Endodermal cell (in vitro differentiated cells): ENCODE data around the gene ID2. TPM values are rescaled to one million over a fixed set of nuclear protein-coding genes. Genes with fewer than 3 reads are reported as not detected.

ENCODE experiments used
- DNase-seq: peaks from one replicate; pipeline ENCODE4 v3.0.0-alpha.2; 2017
- H3K27ac ChIP-seq: 2 replicates; pipeline ENCODE4 v1.5.1; 2013; ENCODE audit warnings: mild to moderate bottlenecking, low read depth, low read length, moderate library complexity
- H3K27me3 ChIP-seq: 2 replicates; pipeline ENCODE4 v1.6.1; 2013; ENCODE audit warnings: mild to moderate bottlenecking, low read length, moderate library complexity; ENCODE audit not compliant: insufficient read depth, control insufficient read depth, poor library complexity, severe bottlenecking
- H3K36me3 ChIP-seq: 2 replicates; pipeline ENCODE4 v1.7.0; 2013; ENCODE audit warnings: mild to moderate bottlenecking, low read length, moderate library complexity; ENCODE audit not compliant: control insufficient read depth, insufficient read depth
- H3K4me1 ChIP-seq: one replicate; pipeline ENCODE4 v1.7.0; 2013; ENCODE audit warnings: low read length; ENCODE audit not compliant: control insufficient read depth, insufficient read depth
- H3K4me3 ChIP-seq: 2 replicates; pipeline ENCODE4 v1.5.1; 2013; ENCODE audit warnings: mild to moderate bottlenecking, low read length, moderate library complexity
- H3K9ac ChIP-seq: 2 replicates; pipeline ENCODE4 v1.6.1; 2013; ENCODE audit warnings: mild to moderate bottlenecking, low read length, moderate library complexity; ENCODE audit not compliant: poor library complexity, severe bottlenecking; ENCODE audit errors: extremely low read depth
- H3K9me3 ChIP-seq: 2 replicates; pipeline ENCODE4 v1.6.1; 2013; ENCODE audit warnings: mild to moderate bottlenecking, low read length, moderate library complexity; ENCODE audit not compliant: control insufficient read depth
- H3K27ac Mint-ChIP-seq: 2 replicates; pipeline ENCODE4 v1.8.0; 2020; ENCODE audit warnings: mixed read lengths
- H3K27me3 Mint-ChIP-seq: 2 replicates; pipeline ENCODE4 v1.8.0; 2021; ENCODE audit warnings: mild to moderate bottlenecking, mixed read lengths; ENCODE audit not compliant: insufficient read depth
- H3K36me3 Mint-ChIP-seq: 2 replicates; pipeline ENCODE4 v1.8.0; 2020; ENCODE audit warnings: low read depth, mixed read lengths
- H3K4me1 Mint-ChIP-seq: 2 replicates; pipeline ENCODE4 v1.8.0; 2020; ENCODE audit warnings: mixed read lengths
- H3K4me3 Mint-ChIP-seq: 2 replicates; pipeline ENCODE4 v1.8.0; 2020; ENCODE audit warnings: mild to moderate bottlenecking, moderate library complexity, mixed read lengths
- H3K9me3 Mint-ChIP-seq: 2 replicates; pipeline ENCODE4 v1.8.0; 2020; ENCODE audit warnings: mild to moderate bottlenecking, mixed read lengths
- CTCF ChIP-seq: fragments of 200-600 bp; sonication (generic); conservative IDR thresholded peaks from 2 replicates; pipeline ENCODE4 v1.5.0; 2021; ENCODE audit warnings: antibody characterized with exemption, mild to moderate bottlenecking
- WGBS, 2 experiments: methylation state at CpG; one replicate each; pipeline versions ENCODE4 v1.1.5 to v1.1.7; 2013; ENCODE audit warnings: missing lambda C conversion rate in 2 of 2, mixed read lengths in 1 of 2; ENCODE audit not compliant: insufficient coverage in 1 of 2, insufficient read length in 1 of 2; 5-methylcytosine and 5-hydroxymethylcytosine counted together
- total RNA-seq, 2 donors: library from RNA; stranded (reverse); fragmentation: NEBNext Ultra II Directional in 1 of 2; extraction: Animal tissue kit (Norgen Biotek cat#: 25700) in 1 of 2; gene quantifications; 2 replicates in 1 of 2; 3 replicates in 1 of 2; pipeline ENCODE4 v1.2.1, GENCODE V29; 2021

The ID2 gene
- total RNA-seq, 2 donors from 2014 or later = 83.5 to 91.2 TPM

- no peak for TF ChIP-seq CTCF
- H3K27me3 Mint-ChIP-seq = no peaks in the 10 kb centered on the region
- H3K4me1 Mint-ChIP-seq = no peaks in the 10 kb centered on the region
Measured at GRCh38 chr2:8650256-8650655, 31.6 kb upstream of the ID2 start.

GRCh38 chr2:8652774-8653426 is 29.0 kb upstream of the ID2 start:
- H3K36me3 ChIP-seq = no peaks in the 10 kb centered on the region
- Mint-ChIP-seq H3K27me3 (no peaks in the 10 kb centered on the region), H3K4me3 (no peak overlapping the region), H3K36me3 (no peaks in the 10 kb centered on the region), H3K4me1 (peaks cover 13% of the 10 kb centered on the region), H3K9me3 (no peaks in the 10 kb centered on the region), H3K27ac (no peak overlapping the region)
- H3K9me3 ChIP-seq = no peaks in the 10 kb centered on the region
- no peaks in the 10 kb centered on the region for H3K4me1 ChIP-seq
- no peak overlapping the region for H3K4me3 ChIP-seq
- no peak for TF ChIP-seq CTCF
- WGBS, 2 experiments = 93 to 98% methylated on average over 8 to 11 of the region's 11 CpGs
- no peak for DNase-seq
- H3K27ac ChIP-seq = no peak overlapping the region
- H3K9ac ChIP-seq = no peak overlapping the region
- no peaks in the 10 kb centered on the region for H3K27me3 ChIP-seq

More at GRCh38 chr2:8650256-8650655, 31.6 kb upstream of the ID2 start:
- Histone ChIP-seq H3K4me3 (no peak overlapping the region), H3K9me3 (no peaks in the 10 kb centered on the region), H3K4me1 (no peaks in the 10 kb centered on the region), H3K36me3 (no peaks in the 10 kb centered on the region), H3K27me3 (no peaks in the 10 kb centered on the region), H3K9ac (no peak overlapping the region), H3K27ac (no peak overlapping the region)
- 96% methylated on average over 4 of the region's 4 CpGs; no CpG with 5 or more reads in 1 of the 2 experiments for WGBS, 2 experiments
- DNase-seq = no peak
- Mint-ChIP-seq H3K27ac (no peak overlapping the region), H3K36me3 (no peaks in the 10 kb centered on the region), H3K9me3 (no peaks in the 10 kb centered on the region), H3K4me3 (no peak overlapping the region)

DNA sequence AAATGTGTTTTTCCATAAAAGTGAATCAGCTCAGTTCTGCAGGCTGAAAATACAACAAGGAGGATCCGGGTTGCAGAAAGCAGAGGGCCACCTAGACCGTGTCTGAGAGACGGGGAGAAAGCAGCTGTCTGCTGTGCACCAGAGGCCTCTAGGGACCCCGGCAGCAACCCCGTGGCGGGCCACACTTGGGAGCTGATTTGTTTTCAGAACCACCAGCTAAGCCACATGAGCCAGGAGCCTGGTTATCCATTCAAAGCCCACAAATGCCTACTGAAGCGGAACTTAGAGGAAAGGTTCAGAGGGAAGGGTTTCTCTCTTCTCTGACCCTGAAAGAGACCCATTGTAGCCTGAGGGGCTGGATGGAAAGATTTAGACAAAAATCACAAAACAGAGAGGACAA is 28.4 kb upstream of the ID2 start:
- H3K4me1 ChIP-seq = no peaks in the 10 kb centered on the region
- no peak for TF ChIP-seq CTCF
- WGBS, 2 experiments = 82 to 92% methylated on average over 4 to 7 of the region's 7 CpGs
- no peaks in the 10 kb centered on the region for H3K27me3 Mint-ChIP-seq
- H3K4me3 ChIP-seq = no peak overlapping the region
- H3K4me3 Mint-ChIP-seq = no peak overlapping the region
- H3K9me3 ChIP-seq = no peaks in the 10 kb centered on the region
- no peak overlapping the region for H3K27ac Mint-ChIP-seq
- no peak for DNase-seq
- H3K9ac ChIP-seq = no peak overlapping the region
- H3K9me3 Mint-ChIP-seq = no peaks in the 10 kb centered on the region
- H3K27me3 ChIP-seq = no peaks in the 10 kb centered on the region
- no peaks in the 10 kb centered on the region for H3K36me3 ChIP-seq
- H3K27ac ChIP-seq = peak overlapping the region; percentile 24
- peaks cover 13% of the 10 kb centered on the region for H3K4me1 Mint-ChIP-seq
- H3K36me3 Mint-ChIP-seq = no peaks in the 10 kb centered on the region
